Lower leg skin (tissue), 3 donors: ENCODE data around the gene STX8.

ENCODE experiments used
- CTCF ChIP-seq, 3 donors: fragments of 450-650 bp; IDR thresholded peaks; one replicate each; pipeline ENCODE4 v1.5.1; 2016; ENCODE audit warnings: antibody characterized with exemption in 3 of 3, mild to moderate bottlenecking in 3 of 3, moderate library complexity in 2 of 3
- POLR2A ChIP-seq, 2 donors: fragments of 450-650 bp; IDR thresholded peaks; one replicate each; pipeline ENCODE4 v1.6.1; 2016 to 2017; ENCODE audit warnings: antibody characterized with exemption in 2 of 2, mild to moderate bottlenecking in 1 of 2, moderate library complexity in 1 of 2

- TF ChIP-seq CTCF (IDR thresholded peaks at IDR 0.05) (no peak), POLR2A (IDR thresholded peaks at IDR 0.05) (no peak)
Observed at GRCh38 chr17:9431620-9432019, 144.0 kb downstream of the STX8 start.
